NCI-H146 (cell line): Measurements from ENCODE around the gene GP1BB.
"Not testable (repeated sequence)": the region's sequence is repeated elsewhere in the genome, so short reads cannot be mapped to it uniquely, and the experiment has no call there.

Experiments
- DNase-seq: peaks from one replicate; lab custom pipeline; 2025; lab: John Stamatoyannopoulos, UW

The GP1BB gene

DNA sequence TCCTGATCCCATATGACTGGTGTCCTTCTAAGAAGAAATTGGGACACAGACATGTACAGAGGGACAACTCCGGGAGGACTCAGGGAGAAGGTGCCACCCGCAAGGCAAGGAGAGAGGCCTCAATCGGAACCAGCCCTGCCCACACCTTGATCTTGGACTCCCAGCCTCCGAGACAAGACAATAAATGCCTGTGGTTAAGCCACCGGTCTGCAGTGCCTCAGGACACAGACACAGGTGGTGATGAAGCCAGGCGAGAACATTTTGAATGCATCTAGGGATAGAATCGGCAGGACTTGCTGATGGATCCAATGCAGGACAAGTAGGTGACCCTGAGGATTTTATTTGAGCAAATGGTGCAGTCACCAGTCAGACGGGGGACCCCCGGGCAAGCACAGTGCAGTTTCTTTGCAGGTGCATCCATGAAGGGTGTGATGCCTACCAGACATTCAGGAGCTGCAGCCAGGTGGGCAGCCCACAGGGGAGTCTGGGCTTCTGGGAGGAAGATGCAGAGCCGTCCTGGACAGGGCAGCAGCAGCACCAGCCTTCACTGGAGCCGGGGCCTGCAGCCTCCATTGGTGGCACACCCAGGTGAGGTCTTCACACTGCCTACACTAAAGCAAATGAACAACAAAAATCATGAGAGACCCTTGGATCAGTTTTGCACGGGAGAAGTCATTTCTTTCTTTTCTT lies 29.2 kb upstream of the GP1BB start:
- no peak for DNase-seq

DNA sequence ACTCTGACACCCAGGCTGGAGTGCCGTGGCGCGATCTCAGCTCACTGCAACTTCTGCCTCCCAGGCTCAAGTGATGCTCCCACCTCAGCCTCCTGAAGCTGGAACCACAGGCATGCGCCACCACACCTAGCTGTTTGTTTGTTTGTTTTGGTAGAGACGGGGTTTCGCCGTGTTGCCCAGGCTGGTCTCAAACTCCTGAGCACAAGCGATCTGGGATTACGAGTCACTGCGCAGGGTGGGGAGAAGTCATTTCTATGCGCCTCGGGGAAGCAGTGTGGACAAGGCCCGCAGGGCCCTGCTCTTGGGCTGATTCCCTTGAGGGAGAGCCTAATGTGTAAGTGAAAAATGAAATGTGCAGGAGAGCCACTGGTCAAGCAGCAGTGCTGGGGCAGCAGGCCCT lies 28.6 kb upstream of the GP1BB start:
- no peak for DNase-seq

DNA sequence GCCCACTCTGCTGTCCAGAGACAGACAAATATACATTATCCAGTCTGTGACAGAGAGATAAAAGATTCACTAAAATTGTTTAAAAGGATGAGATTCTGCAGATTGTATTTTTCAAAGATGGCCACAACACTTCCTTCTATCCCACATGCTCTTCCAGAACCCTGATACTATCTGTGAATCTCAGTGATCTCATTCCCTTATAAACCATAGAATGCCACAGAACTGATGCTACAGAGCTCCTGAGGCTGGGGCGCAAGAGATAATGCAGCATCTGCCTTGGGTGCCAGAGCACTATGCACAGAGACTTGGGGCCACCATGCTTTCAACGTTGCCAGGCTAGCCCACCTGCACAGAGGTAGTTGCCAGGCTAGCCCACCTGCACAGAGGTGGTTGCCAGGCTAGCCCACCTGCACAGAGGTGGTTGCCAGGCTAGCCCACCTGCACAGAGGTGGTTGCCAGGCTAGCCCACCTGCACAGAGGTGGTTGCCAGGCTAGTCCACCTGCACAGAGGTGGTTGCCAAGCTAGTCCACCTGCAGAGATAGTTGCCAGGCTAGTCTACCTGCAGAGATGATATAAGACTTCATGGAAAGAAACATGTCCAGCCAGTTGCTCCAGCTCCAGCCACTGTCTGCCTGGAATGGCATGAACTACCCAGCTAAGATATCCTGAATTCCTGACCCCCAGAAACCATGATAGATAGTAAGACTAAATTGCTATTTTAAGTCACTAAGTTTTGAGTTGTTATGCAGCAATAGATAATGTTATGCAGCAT lies 26.6 kb upstream of the GP1BB start:
- no peak for DNase-seq

DNA sequence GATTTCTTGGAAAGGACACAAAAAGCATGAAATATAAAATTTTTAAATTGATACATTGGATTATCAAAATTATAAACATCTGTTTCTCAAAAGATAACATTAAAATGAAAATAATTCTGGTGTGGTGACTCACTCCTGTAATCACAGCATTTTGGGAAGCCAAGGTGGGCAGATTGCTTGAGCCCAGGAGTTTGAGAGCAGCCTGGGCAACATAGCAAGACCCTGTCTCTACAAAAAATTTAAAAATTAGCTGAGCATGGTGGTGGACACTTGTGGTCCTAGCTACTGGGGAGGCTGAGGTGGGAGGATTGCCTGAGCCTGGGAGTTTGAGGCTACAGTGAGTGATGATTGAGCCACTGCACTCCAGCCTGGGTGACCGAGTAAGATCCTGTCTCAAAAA lies 25.5 kb upstream of the GP1BB start:
- DNase-seq: not testable (repeated sequence)

DNA sequence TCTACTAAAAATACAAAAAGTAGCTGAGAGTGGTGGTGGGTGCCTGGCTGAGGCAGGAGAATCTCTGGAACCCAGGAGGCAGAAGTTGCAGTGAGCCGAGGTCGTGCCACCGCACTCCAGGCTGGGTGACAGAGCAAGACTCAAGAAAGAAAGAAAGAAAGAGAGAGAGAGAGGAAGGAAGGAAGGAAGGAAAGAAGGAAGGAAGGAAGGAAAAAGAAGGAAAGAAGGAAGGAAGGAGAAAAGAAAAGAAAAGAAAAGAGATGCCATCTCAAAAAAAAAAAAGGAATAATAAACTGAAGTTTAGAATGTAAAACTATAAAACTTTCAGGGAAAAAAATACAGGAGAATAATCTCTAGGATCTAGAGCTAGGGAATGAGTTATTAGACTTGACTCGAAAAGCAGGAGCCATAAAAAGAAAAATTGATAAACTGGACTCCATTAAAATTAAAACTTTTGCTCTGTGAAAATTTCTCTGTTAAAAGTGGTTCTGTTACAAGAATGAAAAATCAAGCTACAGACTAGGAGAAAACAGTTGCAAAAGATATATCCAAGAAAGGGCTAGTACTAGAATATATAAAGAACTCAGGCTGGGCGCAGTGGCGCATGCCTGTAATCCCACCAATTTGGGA lies 22.4 kb upstream of the GP1BB start:
- DNase-seq: no peak

DNA sequence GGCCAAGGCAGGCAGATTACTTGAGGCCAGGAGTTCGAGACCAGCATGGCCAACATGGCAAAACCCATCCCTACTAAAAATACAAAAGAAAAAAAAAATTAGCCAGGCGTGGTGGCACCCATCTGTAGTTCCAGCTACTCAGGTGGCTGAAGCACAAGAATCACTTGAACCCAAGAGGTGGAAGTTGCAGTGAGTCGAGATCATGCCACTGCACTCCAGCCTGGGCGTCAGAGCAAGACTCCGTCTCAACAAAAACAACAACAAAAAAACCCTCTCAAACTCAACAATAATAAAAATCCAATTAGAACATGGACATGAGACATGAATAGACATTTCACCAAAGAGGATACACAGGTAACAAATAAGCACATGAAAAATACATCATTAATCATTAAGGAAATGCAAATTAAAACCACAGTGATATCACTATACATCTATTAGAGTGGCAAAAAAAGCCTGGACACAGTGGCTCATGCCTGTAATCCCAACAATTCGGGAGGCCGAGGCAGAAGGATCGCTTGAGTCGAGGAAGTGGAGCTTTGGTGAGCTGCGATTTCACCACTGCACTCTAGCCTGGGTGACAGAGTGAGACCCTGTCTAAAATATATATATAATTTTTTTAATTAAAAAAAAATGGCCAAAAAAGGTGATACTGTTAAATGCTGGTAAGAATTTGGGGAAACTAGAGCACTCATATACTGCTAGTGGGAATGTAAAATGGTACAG lies 21.8 kb upstream of the GP1BB start:
- DNase-seq: no peak

DNA sequence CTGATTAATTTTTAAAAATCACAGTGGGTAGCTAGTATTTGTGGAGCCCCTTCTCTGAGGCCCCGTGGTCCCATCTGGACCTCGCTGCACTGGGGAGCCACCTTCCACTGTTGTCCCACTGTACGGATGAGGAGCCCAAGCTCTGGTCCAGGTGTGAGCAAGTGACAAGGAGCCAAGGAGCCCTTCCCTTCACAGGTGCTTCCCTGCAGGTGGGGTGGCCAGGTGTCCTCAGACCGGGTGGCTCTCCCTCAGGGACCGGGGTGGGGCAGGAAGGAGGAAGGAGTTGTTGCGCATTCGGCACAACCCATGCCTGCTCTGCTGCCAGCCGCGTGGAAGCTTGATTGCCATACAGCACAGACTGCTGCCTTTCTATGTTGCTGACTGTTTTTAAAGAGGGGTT lies 19.5 kb upstream of the GP1BB start:
- DNase-seq: peak; percentile 76

DNA sequence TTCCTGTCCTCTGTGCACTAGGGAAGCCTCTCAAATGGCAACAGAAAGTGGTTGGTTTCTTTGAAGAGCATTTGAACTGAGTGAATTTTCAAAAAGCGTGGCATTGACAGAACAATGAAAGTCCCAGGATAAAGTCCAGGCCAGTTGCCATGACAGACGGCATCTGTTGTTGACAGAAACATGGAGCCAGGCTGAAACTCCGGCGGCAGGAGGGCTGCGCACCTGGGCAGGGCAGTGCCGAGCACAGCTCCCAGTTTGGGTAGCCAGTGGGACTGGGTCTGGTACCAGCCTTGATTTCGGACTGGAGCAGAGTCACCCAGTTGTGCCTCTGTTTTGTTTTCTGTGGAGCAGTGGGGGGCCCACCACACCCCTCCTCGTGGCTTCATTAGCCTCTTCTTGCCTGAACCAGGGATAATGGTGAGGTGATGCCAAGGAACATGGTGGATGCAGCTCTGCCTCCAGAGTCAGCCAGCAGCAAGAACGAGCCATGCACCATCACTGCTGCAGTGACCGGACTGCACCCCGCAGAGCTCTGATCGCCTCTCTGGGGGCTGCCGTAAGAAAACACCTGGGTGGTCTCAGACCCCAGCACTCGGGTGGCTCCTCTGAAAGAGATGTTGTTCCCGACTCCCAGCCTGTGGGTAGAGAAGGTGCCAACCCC lies 18.9 kb upstream of the GP1BB start:
- DNase-seq: peak; percentile 34

DNA sequence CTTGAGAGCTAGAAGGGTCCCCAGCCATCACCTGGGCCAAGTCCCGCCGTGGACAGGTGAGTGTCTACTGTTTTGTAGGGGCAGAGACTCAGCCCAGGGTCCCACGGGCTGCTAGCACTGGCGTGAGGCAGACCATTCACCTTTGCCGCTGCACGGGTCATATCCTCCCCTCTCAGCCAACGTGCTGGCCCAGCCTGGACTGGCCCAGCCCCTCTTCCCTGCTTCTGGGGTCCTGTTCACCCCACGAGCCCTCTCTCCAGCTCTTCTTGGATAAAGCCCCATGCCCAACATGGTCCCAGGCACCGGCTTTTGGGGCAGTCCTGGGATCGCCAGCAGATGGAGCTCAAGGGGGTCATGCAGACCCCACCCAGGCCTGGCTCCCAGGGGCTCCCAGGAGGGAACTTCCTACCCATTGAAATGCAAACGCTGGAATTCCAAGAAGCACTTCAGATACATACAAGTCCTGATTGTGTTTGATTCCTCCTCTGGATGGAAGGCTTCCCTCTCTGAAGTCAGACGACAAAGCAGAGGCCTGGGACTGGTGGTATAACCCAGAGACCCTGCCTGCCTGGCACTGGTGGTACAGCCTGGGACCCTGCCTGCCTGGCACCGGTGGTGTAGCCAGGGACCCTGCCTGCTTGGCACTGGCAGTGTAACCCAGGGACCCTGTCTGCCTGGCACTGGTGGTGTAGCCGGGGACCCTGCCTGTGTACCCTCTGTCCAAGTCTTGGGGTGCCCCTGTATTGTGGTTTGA lies 18.0 kb upstream of the GP1BB start:
- no peak for DNase-seq

DNA sequence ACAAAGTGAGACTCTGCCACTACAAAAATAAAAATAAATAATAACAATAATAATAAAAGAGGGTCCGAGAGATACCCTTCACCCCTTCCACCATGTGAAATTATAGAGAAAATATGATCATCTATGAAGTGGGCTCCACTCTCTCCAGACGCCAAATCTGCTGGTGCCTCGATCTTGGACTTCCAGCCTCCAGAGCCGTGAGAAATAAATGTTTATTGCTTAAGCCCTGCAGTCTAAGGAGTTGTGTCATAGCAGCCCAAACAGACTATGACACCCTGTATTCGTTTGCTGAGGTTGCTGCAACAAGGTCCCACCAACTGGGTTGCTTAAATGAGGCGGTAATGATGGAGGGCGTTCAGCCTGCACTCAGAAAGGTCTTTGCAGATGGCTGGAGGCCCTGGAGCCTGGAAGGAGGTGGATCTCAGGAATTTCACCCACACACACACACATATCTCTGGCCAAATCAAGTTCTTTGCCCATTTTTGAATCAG lies 16.6 kb upstream of the GP1BB start:
- no peak for DNase-seq

DNA sequence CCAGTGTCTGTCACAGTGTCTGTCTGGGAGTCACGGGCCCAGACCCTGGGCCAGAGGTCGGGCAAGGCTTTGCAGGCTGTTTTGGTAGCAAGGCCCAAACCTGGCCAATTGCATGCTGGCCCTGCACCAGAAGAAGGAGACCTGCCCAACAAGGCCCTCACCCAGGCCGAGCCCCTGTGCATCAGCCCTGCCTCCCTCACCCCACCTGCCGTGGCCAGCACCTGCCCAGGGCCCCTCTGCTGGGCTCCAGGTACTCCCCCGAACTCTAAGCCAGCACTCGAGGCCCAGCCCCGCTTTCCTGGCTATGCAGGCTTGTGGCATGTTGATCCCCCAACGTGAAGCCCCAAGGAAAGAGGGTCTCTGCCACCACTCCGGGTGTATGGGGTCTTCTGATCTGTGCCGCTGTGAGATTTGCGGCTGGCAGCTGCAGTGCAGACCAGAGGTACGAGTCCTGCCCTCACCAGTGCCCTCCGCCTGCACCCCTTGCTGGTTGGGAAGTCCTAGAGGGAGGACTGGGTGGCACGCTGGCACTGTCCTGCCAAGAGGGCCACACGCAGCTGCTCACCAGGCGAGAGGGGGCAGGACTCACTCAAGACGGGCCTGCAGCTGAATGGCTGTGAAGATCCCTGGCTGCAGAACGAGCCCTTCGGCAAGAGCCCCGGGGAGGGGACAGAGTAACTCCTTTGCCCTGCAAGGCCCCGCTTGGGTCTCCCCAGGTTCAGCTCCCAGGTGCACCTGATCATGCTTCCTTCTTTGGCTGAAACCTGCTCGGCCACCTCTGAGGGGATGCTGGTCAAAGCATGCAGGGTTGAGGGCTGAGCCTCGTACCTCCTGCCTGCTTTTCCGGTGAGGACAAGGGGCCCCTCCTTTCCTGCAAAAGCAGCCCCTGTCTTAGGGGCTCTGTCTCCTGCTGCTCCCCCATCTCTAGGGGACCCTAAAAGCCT lies 15.7 kb upstream of the GP1BB start:
- DNase-seq: no peak

DNA sequence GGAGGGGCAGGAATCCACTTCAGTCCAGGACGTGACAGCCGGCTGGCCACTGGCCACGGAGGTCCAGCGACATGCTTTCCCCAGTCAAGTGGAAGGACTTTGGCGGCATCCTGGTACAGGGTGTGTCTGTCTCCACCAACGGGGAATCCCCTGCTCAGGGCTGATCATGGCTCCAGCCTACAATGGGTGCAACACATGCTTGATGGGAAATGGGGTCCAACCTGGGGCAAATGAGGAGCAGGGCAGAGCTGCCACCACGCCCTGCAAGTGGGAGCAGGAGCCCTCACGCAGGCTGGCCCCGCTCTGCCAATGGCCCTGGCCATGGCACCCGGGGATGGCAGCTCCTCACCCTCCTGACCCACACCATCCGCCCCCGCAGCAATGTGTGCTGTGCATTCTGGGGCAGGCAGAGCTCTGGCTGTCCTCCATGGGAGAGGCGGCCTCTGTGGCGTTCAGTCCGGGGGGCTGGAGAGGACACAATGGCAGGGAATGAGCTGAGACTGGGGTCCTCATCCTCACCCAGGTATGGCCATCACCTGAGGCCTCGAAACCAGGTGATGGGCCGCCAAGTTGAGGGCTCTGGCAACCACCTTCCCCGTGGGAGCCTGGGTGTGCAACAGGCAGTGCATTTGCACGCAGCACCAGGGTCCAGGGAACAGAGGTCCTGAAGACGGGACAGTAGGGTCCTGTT lies 14.9 kb upstream of the GP1BB start:
- DNase-seq: no peak

DNA sequence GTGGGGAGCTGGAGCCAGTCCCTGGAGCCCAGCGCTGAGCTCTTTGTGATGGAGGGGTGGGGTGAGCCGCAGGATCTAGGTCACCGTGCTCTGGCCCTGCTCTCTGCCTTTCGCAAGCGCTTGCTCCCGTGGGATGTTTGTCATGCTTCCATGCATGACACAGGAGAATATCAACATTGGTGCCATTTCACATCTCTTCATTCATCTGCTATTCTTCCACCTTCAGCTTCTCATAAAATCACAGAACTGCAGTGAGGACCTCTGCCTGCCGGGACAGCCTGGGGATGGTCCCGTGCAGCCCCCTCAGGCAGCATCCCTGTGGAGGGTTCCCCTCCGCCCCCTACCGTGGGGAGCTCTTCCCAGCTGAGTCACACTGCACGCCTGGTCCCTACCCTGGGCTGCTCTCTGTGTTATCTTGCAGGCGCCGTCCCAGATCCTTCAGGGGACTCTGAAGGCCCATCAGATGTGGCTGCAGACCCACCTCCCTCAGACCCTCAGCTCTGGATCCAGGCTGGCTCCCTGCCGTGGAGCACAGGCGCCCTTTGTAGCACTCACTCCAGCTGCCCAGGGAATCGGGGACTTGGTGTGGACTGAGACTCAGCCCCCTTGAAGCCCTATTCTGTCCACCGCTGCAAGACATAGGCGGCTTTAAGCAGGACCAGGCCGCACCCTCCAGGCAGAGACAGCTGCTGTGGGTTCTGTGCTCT lies 14.1 kb upstream of the GP1BB start:
- no peak for DNase-seq

DNA sequence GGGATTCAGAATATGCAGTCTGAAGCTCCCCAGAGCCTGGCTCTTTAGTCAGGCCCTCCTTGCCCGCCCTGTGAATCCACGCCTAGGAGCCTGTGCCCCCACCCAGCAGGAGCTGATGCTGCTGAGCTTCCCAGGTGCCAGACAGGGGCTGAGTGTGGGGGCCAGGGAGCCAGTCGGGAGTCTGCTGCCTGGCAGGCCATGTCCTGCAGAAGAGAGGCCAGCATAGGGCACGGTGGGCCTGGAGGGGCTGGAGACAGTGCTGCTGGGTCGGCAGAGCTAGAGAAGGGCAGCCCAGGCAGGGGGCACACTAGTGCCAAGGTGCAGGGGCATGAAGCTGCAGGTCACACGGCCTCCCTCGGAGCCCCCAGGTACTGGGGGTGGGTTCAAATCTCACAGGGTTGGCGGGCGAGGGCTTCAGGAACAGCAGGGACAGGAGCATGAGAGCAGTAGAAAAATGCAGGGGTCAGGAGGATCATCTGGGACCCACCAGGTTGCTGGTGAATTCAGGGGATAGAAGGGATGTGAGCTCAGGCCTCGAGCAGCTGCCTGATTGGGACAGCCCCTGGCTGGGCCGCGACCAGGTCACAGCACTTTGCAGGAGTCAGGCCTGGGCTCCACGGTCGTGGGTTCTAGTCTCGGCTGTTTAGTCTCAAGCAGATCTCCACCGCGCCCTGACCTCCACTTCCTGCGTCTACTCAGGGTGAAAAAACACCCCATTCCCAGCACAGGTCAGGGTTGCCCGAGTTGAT lies 13.1 kb upstream of the GP1BB start:
- no peak for DNase-seq

DNA sequence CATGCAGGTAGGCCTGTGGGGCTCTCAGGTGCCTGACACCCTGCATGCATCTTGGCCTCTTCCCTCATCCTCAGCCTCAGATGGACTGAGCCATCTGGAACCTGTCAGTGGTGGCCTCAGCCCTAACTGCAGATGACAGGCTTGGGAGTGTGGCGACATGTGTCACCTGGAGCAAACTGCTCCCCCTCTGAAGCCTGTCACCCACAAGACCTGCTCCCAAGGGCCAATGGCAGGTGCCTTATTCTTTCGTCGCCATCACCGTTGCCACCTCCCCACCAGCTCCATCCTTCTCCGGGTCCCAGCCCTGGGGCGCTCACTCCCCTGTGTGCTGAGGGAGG lies 12.6 kb upstream of the GP1BB start:
- no peak for DNase-seq

DNA sequence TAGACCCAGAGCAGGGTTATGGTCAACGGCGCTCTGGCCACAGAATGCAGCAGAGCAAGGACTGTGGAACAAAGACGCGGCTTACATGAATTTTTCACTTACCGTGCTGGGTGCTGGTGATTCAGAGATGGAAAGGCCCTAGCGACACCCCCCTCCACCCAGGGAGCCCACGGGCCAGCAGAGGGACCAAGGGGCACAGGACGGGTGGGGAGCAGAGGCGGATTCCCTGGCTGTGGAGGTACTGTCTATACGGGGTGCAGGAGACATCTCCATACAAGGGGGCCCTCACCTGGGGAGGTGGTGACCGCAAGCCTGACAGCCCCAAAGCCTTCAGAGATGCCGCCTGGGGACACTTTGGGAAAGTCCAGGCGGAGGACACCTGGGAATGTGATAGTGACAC lies 10.1 kb upstream of the GP1BB start:
- no peak for DNase-seq

DNA sequence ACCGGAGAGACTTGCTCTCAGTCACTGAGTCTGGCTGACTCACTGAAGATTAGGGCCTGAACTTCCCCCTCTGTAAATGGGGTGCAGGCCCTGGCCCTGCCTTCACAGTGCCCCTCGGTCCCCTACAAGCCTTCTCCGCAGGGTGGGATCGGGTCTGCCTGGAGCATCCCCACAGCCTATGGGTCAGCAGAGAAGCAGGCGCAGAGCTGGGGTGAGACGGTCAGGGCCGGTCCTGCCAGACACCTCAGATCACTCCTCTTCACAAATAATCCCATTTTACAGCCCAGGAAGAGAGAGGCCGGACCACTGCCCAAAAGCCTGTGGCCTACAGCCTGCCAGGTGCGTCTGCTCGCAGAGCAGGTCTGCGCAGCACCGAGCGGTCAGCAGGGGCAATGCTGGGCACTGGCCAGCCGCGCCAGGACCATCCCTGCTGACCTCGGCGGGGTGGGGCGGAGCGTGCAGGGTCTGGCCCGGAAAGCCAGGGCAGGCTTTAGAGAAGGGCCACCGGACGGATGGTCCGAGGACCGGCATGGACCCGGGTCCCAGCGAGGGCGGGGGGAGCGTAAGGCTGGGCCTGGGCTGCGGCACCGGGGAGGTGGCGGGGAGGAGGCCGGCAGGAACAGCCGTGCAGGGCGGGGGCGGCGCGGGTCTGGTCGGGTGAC lies 9.6 kb upstream of the GP1BB start:
- DNase-seq: peak; percentile 54
